Erythroblast (primary cell): Measurements from ENCODE around the gene PEX3.

Experiments used
- GATA1 ChIP-seq: IDR thresholded peaks from 2 replicates; pipeline ENCODE4 v1.6.1; 2011; ENCODE audit warnings: low read depth, mild to moderate bottlenecking, control low read depth, low read length, moderate library complexity
- POLR2A ChIP-seq: IDR thresholded peaks from 2 replicates; pipeline ENCODE4 v1.6.1; 2011; ENCODE audit warnings: mild to moderate bottlenecking, low read length

DNA sequence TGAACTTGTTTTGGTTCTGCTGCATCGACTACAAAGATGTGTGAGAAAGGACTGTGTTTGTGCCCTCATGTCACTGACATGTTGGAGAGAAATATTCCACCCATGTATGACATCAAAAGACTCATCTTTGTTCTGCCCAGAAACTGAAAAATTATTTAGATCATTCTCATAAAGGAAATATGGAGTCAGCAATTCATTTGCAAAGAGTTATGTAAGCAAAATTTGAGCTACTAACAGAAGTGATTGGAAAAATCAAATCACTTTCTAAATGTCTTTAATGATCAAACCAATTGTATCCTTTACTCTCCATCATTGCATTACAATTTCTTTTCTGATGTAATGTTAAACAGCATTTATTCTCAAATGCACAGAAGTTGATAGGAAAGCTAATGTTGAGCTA, 19.4 kb upstream of the PEX3 start:
- TF ChIP-seq POLR2A = no peak
- TF ChIP-seq GATA1 = no peak
